Activated CD8-positive, alpha-beta memory T cell treated with anti-CD3 and anti-CD28 coated beads, Interleukin-2, amount 10 ng/mL, durations not matched to agents 7 days and 5 days (primary cell): Measurements from ENCODE around the gene JHY. TPM values are rescaled to one million over a fixed set of nuclear protein-coding genes. Genes with fewer than 3 reads are reported as not detected.

Experiments
- ATAC-seq: fragments of 150-1000 bp; cut with Tn5 transposase; one replicate; pipeline ENCODE4 v1.10.0; 2021; ENCODE audit warnings: moderate library complexity
- CTCF ChIA-PET: fragments of 350-600 bp; sonication (Branson Sonifier 250); formaldehyde crosslinking; loops from one replicate; lab custom pipeline; 2021; ENCODE audit warnings: antibody characterized with exemption; lab: Charles Lee
- DNase-seq: peaks from one replicate; pipeline ENCODE4 v3.0.0-alpha.2; 2020
- H3K27ac Mint-ChIP-seq: one replicate; pipeline ENCODE4 v1.8.0; 2021; ENCODE audit warnings: mild to moderate bottlenecking, mixed read lengths
- H3K27me3 Mint-ChIP-seq: one replicate; pipeline ENCODE4 v1.8.0; 2021; ENCODE audit warnings: mixed read lengths
- H3K36me3 Mint-ChIP-seq: one replicate; pipeline ENCODE4 v1.8.0; 2021; ENCODE audit warnings: mild to moderate bottlenecking, mixed read lengths
- H3K4me1 Mint-ChIP-seq: one replicate; pipeline ENCODE4 v1.8.0; 2021; ENCODE audit warnings: mixed read lengths
- H3K4me3 Mint-ChIP-seq: one replicate; pipeline ENCODE4 v1.8.0; 2021; ENCODE audit warnings: mild to moderate bottlenecking, moderate library complexity, mixed read lengths
- H3K9me3 Mint-ChIP-seq: one replicate; pipeline ENCODE4 v1.8.0; 2022; ENCODE audit warnings: low read depth, mixed read lengths
- total RNA-seq, 2 experiments: library from RNA; stranded (reverse); gene quantifications; one replicate each; pipeline ENCODE4 v1.2.3, GENCODE V29; 2021

JHY gene
- total RNA-seq, 2 experiments from 2014 or later = 3.2 to 4.3 TPM

DNA sequence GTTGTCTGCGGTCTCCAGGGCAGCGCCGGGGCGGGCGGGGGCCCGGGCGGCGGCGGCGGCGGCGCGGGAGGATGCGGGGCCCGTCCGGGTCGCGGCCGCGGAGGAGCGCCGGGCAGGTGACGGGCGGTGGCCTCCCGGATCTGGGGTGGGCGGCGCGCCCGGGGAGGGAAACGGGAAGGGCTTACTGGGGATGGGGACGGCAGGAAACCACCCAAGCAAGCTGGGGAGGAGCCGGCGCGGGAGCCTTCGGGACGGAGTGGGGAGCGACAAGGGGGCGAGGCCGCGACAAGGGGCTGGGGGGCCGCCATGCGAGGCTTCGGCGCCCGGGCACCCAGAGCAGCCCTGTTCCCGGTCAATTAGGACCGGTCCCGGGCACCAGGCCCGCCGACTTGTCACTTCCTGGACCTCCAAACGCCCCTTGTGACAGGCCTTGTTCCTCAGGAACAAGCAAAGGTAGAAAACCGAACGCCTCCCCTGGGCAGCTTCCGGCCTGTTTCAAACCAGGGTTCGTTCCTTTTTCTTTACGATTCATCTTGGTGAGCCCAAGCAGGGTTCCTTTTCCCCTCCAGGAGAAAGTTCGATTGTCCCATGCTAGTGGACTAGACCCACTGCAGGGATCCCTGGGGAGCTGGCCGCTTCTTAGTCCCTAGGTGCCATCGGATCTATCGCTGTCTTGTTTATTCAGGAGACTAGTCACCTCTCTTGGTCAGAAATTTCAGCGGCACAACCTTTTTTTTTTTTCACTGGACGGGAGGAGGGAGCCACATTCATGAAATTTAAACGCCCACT is 492 bp downstream of the JHY start:
- peak overlapping the region; percentile 80 for H3K4me3 Mint-ChIP-seq
- H3K27ac Mint-ChIP-seq = peak overlapping the region; percentile 82
- peaks cover 15% of the 10 kb centered on the region for H3K27me3 Mint-ChIP-seq
- peaks cover 5% of the 10 kb centered on the region for H3K36me3 Mint-ChIP-seq
- CTCF ChIA-PET = interaction anchor here (0.6 to 1.6 kb wide), 12 partner anchors 13 to 301 kb away, joined by 3 to 7 read pairs (median 3); no protein-coding TSS in a partner anchor
- H3K9me3 Mint-ChIP-seq = no peaks in the 10 kb centered on the region
- DNase-seq = peak; percentile 72
- peak; percentile 78 for ATAC-seq
- peaks cover 28% of the 10 kb centered on the region for H3K4me1 Mint-ChIP-seq

DNA sequence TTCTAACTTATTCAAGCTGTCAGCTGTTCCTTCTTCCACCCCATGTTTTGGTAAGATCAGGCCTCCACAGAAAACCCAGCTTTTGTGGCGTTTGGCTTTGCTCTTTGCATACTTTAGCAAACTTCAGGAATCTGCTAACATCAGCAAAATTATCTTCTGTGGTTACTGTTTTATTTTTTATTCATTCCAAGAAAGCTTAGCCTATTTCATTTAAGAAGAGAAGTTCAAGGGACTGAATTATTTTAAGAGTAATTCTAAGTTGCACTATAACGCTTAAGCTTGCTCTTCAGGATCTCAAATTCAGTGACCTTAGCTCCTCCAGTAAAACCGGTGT is 1.1 kb downstream of the JHY start:
- Mint-ChIP-seq H3K4me3 (peak overlapping the region; percentile 80), H3K9me3 (no peaks in the 10 kb centered on the region), H3K27me3 (peaks cover 15% of the 10 kb centered on the region), H3K36me3 (peaks cover 5% of the 10 kb centered on the region), H3K4me1 (peaks cover 25% of the 10 kb centered on the region), H3K27ac (peak overlapping the region; percentile 82)
- CTCF ChIA-PET = interaction anchor here (0.6 to 1.6 kb wide), 11 partner anchors 14 to 302 kb away, joined by 3 to 7 read pairs (median 3); no protein-coding TSS in a partner anchor
- no peak for DNase-seq
- no peak for ATAC-seq

DNA sequence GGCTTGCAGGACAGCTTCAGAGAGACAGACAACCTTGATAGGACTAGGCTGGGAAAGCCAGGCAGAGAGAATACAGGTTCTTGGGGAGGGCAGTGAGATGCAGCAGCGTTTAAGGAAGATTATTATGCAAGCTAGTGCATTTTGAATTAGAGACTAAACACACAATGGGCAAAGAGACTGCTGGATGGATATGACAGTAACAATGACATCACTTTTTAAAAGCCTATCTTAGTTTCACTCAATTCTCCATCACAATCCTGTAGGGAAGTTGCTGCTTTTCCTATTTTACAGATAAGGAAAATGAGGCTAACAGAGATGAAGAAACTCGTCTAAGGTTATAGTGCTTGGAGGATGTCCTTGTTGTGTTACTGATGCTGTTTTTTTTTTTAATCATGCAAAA is 5.6 kb downstream of the JHY start:
- peaks cover 5% of the 10 kb centered on the region for H3K36me3 Mint-ChIP-seq
- peaks cover 10% of the 10 kb centered on the region for H3K4me1 Mint-ChIP-seq
- no peak for DNase-seq
- no peaks in the 10 kb centered on the region for H3K9me3 Mint-ChIP-seq
- CTCF ChIA-PET = interaction anchor here (1.4 kb wide), 1 partner anchor 34 kb away, joined by 3 read pairs; no protein-coding TSS in a partner anchor
- no peaks in the 10 kb centered on the region for H3K27me3 Mint-ChIP-seq
- no peak overlapping the region for H3K4me3 Mint-ChIP-seq
- H3K27ac Mint-ChIP-seq = no peak overlapping the region
- ATAC-seq = no peak

DNA sequence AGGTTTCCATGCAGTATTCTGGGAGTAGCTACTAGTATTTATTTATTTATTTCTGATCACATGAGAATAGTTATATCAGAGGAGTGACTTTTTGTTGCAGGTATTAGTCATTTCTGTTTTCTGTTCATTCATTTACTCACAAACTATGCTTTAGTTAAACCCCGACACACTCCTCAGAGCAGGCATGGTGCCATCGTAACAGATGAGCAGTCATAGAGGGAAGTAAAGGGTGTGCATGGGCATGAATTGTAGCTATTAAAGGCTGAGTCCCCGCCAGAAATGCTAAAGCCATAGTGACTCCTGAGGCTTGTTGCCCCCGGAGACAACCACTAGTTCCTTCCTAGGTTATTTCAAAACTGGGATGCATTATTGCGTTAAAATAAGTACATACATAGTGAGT is 10.6 kb downstream of the JHY start:
- no peak for ATAC-seq
- no peaks in the 10 kb centered on the region for H3K36me3 Mint-ChIP-seq
- no peaks in the 10 kb centered on the region for H3K9me3 Mint-ChIP-seq

DNA sequence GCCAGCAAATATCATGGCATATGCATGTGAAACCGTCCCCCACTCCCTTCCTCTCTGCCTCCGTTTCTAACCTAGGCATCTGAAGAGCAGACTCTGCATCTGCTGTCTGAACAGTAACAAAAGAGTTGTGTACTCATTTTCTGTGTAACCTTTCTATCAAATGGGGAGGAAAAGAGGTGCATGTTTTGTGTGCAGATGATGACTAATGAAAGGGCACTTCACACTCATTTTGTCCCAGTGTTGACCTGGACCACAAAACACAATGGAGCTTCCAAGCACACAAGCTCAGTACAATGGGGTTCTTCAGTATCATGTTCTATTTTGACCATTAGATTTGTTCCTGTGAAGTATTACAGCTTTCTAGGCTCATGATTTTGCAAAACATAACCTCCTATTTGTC is 13.0 kb downstream of the JHY start:
- H3K9me3 Mint-ChIP-seq = no peaks in the 10 kb centered on the region
- no peak for DNase-seq
- peaks cover 16% of the 10 kb centered on the region for H3K4me1 Mint-ChIP-seq
- CTCF ChIA-PET = interaction anchor here (1.2 to 1.9 kb wide), 2 partner anchors 9 to 125 kb away, joined by 3 to 6 read pairs; no protein-coding TSS in a partner anchor
- peak; percentile 45 for ATAC-seq
- no peaks in the 10 kb centered on the region for H3K36me3 Mint-ChIP-seq
- no peak overlapping the region for H3K27ac Mint-ChIP-seq
- H3K27me3 Mint-ChIP-seq = no peaks in the 10 kb centered on the region
- no peak overlapping the region for H3K4me3 Mint-ChIP-seq

More for the DNA sequence above, 10.6 kb downstream of the JHY start:
- Mint-ChIP-seq H3K27me3 (no peaks in the 10 kb centered on the region), H3K4me1 (peaks cover 14% of the 10 kb centered on the region), H3K4me3 (no peak overlapping the region), H3K27ac (no peak overlapping the region)
- CTCF ChIA-PET = interaction anchor here (0.6 to 1.3 kb wide), 2 partner anchors 30 to 77 kb away, joined by 3 to 4 read pairs; no protein-coding TSS in a partner anchor
- DNase-seq = no peak

DNA sequence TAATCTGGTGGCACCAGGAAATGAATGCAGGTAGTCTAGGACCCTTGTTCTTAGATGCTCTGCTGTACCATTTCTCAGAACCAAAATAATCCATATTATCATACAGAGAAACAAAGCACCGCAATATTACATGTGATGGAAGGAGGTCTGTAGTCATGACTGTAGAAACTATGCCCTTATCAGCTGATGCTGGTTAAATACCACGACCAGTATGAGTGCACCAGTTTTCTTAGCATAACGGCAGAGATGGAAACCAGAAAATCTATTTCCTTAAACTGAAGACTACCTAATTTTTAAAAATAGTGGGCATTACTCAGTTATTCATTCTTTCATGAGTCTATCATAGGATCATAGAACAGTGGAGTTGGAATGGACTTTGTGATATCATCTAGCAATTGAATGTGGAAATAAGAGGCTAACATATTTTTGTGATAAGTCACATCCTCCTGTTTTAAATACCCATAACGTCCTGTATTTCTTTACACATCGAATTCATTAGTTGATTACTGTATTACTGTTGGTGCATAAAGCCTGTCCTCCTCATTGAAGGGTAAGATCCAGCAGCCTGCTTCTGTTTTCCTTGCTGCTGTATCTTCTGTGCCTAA is 15.1 kb downstream of the JHY start:
- CTCF ChIA-PET = no interaction called here

DNA sequence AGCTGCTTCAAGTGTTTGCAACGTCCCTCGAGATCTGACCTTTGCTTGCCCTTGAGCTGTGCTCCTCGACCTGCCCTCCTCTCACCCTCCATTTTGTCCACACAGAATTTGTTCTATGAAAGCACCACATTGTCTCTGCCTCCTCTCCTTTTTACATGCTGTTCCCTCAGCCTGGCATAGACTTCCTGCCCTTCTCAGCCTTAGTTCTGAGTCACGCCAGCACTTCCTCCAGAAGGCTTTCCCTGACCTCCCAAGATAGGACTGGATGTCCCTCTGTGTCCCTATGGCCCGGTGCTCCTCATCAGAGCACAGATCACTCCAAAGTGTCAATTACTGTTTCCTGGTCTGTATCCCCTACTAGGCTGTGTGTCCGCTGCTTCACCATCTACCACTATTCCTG is 16.2 kb downstream of the JHY start:
- H3K4me1 Mint-ChIP-seq = peaks cover 24% of the 10 kb centered on the region
- CTCF ChIA-PET = no interaction called here
- H3K4me3 Mint-ChIP-seq = no peak overlapping the region
- no peak overlapping the region for H3K27ac Mint-ChIP-seq
- H3K36me3 Mint-ChIP-seq = no peaks in the 10 kb centered on the region
- DNase-seq (no peak), ATAC-seq (no peak)
- H3K9me3 Mint-ChIP-seq = no peaks in the 10 kb centered on the region
- H3K27me3 Mint-ChIP-seq = no peaks in the 10 kb centered on the region

More for the DNA sequence above, 15.1 kb downstream of the JHY start:
- DNase-seq = no peak
- H3K36me3 Mint-ChIP-seq = no peaks in the 10 kb centered on the region
- H3K27ac Mint-ChIP-seq = no peak overlapping the region
- no peak overlapping the region for H3K4me3 Mint-ChIP-seq
- no peaks in the 10 kb centered on the region for H3K9me3 Mint-ChIP-seq
- H3K4me1 Mint-ChIP-seq = peaks cover 24% of the 10 kb centered on the region
- no peaks in the 10 kb centered on the region for H3K27me3 Mint-ChIP-seq
- ATAC-seq = no peak

DNA sequence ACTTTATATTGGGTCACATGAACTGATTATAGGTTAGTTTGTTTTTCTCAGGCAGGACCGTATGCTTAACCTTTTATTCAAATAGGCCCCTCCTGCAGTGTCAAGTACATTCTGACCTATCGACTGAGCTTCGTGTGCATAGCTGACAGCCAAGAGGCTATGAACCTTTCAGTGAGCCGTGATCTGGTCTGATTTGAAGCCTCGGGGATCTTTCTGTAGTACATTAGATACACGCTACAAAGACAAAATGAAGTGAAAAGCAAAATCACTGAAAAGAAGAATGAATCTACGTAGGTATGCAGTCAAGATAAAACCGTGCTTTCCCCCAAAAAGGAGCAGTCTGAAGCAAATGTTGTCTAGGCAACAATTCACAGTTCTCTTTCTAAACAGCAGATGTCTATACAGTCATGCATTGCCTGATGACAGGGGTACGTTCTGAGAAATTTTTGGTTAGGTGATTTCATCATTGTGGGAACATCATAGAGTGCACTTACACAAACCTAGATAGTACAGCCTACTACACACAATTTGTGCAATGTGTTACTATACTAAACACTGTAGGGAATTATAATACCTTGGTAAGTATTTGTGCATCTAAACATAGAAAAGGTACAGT is 18.1 kb downstream of the JHY start:
- Mint-ChIP-seq H3K27ac (no peak overlapping the region), H3K36me3 (no peaks in the 10 kb centered on the region), H3K27me3 (no peaks in the 10 kb centered on the region), H3K4me3 (no peak overlapping the region), H3K4me1 (peaks cover 20% of the 10 kb centered on the region), H3K9me3 (no peaks in the 10 kb centered on the region)
- DNase-seq (no peak), ATAC-seq (peak; percentile 77)
- CTCF ChIA-PET = no interaction called here

DNA sequence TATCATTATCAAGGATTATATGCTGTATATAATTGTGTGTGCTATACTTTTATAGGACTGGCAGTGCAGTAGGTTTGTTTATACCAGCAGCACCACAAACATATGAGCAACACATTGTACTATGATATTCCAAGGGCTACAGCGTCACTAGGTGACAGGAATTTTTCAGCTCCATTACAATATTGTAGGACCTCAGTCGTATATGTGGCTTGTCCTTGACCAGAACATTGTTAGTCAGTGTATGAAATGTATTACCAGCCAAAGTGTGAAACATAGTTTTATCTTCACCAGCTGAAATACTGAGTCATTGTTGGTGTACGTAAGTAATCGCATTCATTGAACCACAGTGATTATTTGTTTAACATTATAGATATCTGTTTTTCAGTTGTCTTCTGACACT is 20.4 kb downstream of the JHY start:
- Mint-ChIP-seq H3K27me3 (no peaks in the 10 kb centered on the region), H3K4me3 (no peak overlapping the region), H3K4me1 (peaks cover 12% of the 10 kb centered on the region), H3K27ac (no peak overlapping the region), H3K9me3 (no peaks in the 10 kb centered on the region), H3K36me3 (no peaks in the 10 kb centered on the region)
- CTCF ChIA-PET = no interaction called here
- DNase-seq (no peak), ATAC-seq (no peak)

DNA sequence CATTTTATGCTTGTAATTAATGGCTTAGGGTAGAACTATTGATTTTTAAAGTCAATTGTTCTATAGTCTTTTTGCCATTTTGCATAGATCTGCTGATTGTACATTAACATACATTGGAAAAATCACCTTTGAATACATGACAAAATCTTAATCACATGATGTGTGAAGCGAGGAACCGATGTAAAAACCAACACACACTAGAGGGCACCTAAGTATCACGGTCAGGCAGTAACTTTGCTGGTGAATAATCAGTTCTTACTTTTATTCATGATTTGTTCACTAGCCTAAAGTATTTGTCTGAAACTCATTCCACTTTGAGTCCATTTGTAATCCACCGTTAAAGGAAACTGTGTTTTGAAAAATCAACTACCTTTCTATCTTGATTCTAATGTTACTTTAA is 28.2 kb downstream of the JHY start:
- CTCF ChIA-PET = interaction anchor here (1.1 kb wide), 1 partner anchor 112 kb away, joined by 4 read pairs; no protein-coding TSS in a partner anchor
- no peaks in the 10 kb centered on the region for H3K36me3 Mint-ChIP-seq
- no peaks in the 10 kb centered on the region for H3K9me3 Mint-ChIP-seq

DNA sequence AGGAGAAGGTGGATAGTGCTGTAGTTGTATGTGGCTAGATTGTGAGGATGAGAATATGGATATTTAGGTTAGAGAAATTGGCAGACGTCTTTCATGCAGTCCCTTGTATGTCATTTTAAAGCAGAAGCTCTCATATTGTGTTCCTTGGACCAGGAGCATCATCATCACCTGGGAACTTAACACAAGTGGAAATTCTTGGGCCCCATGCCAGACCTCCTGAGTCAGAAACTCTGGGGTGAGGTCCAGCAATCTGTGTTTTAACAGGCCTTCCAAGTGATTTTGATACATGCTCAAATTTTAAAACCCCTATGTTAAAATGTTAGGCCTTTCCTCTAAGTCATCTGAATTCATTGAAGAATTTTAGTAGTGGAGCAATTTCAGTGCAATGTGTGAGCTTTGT is 34.8 kb downstream of the JHY start:
- no peaks in the 10 kb centered on the region for H3K9me3 Mint-ChIP-seq
- CTCF ChIA-PET = interaction anchor here (1.0 to 1.2 kb wide), 2 partner anchors 104 to 105 kb away, joined by 3 to 4 read pairs; no protein-coding TSS in a partner anchor
- H3K4me3 Mint-ChIP-seq = no peak overlapping the region
- no peaks in the 10 kb centered on the region for H3K4me1 Mint-ChIP-seq
- ATAC-seq (no peak), DNase-seq (no peak)
- no peaks in the 10 kb centered on the region for H3K27me3 Mint-ChIP-seq
- H3K27ac Mint-ChIP-seq = no peak overlapping the region
- no peaks in the 10 kb centered on the region for H3K36me3 Mint-ChIP-seq

More for the DNA sequence above, 28.2 kb downstream of the JHY start:
- H3K27me3 Mint-ChIP-seq = no peaks in the 10 kb centered on the region
- no peaks in the 10 kb centered on the region for H3K4me1 Mint-ChIP-seq
- H3K27ac Mint-ChIP-seq = no peak overlapping the region
- H3K4me3 Mint-ChIP-seq = no peak overlapping the region
- ATAC-seq (no peak), DNase-seq (no peak)

DNA sequence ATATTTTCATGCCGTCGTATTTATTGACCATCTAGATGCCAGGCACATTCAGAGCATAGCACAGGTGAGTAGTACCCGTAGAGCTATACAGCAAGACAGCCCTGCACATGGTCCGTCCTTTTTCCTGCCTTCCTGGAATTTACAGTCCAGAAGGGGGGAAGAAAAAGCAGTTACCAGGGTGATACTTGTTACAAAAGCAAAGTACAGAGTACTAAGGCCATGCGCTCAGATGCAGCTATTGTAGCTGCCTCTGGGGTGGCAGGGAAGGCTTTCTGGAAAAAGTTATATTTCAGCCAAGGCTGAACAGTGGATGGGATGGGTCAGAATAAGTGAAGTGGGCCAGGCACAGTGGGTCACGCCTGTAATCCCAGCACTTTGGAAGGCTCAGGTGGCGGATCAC is 36.2 kb downstream of the JHY start:
- no peak for DNase-seq
- Mint-ChIP-seq H3K4me1 (no peaks in the 10 kb centered on the region), H3K36me3 (no peaks in the 10 kb centered on the region), H3K4me3 (no peak overlapping the region), H3K27me3 (no peaks in the 10 kb centered on the region), H3K9me3 (no peaks in the 10 kb centered on the region), H3K27ac (no peak overlapping the region)
- CTCF ChIA-PET = interaction anchor here (0.7 to 2.8 kb wide), 2 partner anchors 93 to 102 kb away, joined by 3 to 7 read pairs; no protein-coding TSS in a partner anchor
- no peak for ATAC-seq

DNA sequence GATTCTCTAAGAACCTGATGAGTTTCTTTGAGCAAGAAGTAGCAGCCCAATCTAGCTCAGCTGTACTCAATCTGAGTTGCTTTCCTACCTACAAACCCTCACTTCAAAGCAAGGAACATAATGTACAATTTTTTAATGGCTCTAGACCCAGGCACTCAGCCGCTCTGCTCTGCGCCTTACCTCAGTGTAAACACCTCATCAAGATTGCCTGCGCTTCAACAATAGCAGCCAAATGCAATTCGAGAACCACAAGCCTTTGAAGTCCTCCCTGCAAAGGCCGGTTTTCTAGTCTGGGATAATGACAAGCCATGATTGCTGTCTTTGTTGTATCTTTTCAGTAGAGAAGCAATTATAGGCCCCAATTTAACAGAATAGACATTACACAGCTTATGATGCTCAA is 38.0 kb downstream of the JHY start:
- CTCF ChIA-PET = interaction anchor here (2.8 to 3.0 kb wide), 2 partner anchors 100 to 102 kb away, joined by 7 to 11 read pairs; no protein-coding TSS in a partner anchor
- ATAC-seq = no peak

More for the DNA sequence above, 38.0 kb downstream of the JHY start:
- Mint-ChIP-seq H3K27ac (no peak overlapping the region), H3K27me3 (no peaks in the 10 kb centered on the region), H3K4me3 (no peak overlapping the region), H3K36me3 (no peaks in the 10 kb centered on the region), H3K9me3 (no peaks in the 10 kb centered on the region), H3K4me1 (no peaks in the 10 kb centered on the region)
- DNase-seq = no peak
